Measurements from ENCODE around the gene CBLL1. TPM values are rescaled to one million over a fixed set of nuclear protein-coding genes. Genes with fewer than 3 reads are reported as not detected.

The CBLL1 gene
- total RNA-seq, 1 experiment from 2014 or later = 34.5 TPM

- no peak for TF ChIP-seq CTCF (IDR thresholded peaks at IDR 0.05; ENCODE audit: unreplicated experiment)
- no peak for DNase-seq (ENCODE audit: unreplicated experiment)
- H3K27ac Mint-ChIP-seq (ENCODE audit: low read depth, unreplicated experiment) = no peak overlapping the region
- H3K4me3 Mint-ChIP-seq (ENCODE audit: unreplicated experiment) = no peak overlapping the region
- BruUV-seq (replicated peaks) = no TSS peak
- H3K9me3 Mint-ChIP-seq (ENCODE audit: unreplicated experiment) = no peaks in the 10 kb centered on the region
- H3K27me3 Mint-ChIP-seq (ENCODE audit: insufficient read depth, unreplicated experiment) = no peaks in the 10 kb centered on the region
- peaks cover 7% of the 10 kb centered on the region for H3K4me1 Mint-ChIP-seq (ENCODE audit: insufficient read depth, unreplicated experiment)
- no peaks in the 10 kb centered on the region for H3K36me3 Mint-ChIP-seq (ENCODE audit: insufficient read depth, unreplicated experiment)
- intact Hi-C loops (cut with micrococcal nuclease) = no loop called here
- POLR2A ChIA-PET = no interaction called here
- CTCF ChIA-PET = no interaction called here
These were observed 66.7 kb downstream of the CBLL1 start for GRCh38 chr7:107810626-107811025.

Other genes starting within 250 kb of the CBLL1 start
- 40.3 and 40.9 TPM in 2 replicates for gene COG5, start 180.2 kb upstream of the CBLL1 start, total RNA-seq (2022)
- gene DUS4L, start 180.2 kb upstream of the CBLL1 start, total RNA-seq (2022) = 14.5 and 16.3 TPM in 2 replicates
- gene BCAP29, start 163.9 kb upstream of the CBLL1 start, total RNA-seq (2022) = 61.5 and 73.4 TPM in 2 replicates
- gene SLC26A4, start 83.3 kb upstream of the CBLL1 start, total RNA-seq (2022) = 0.21 and 0.52 TPM in 2 replicates
- gene SLC26A3, start 59.1 kb downstream of the CBLL1 start, total RNA-seq (2022) = not detected in 2 replicates
- 83.0 and 85.7 TPM in 2 replicates for gene DLD, start 147.0 kb downstream of the CBLL1 start, total RNA-seq (2022)

All from MCF 10A (cell line).